Activated T-helper 1 cell treated with Interleukin-2 at 50 U/mL for 16 hours (primary cell): ENCODE results near the gene IGSF11.
"Not testable (repeated sequence)": the region's sequence is repeated elsewhere in the genome, so short reads cannot be mapped to it uniquely, and the experiment has no call there.

Experiments used
- DNase-seq: peaks from one replicate; pipeline ENCODE4 v3.0.0-alpha.2; 2020; ENCODE audit warnings: low read depth

Gene IGSF11

GRCh38 chr3:118990823-118991560 lies 43.7 kb downstream of the IGSF11 start:
- DNase-seq: no peak

- DNase-seq: no peak
Observed at GRCh38 chr3:118988198-118989130, 46.2 kb downstream of the IGSF11 start.

- no peak for DNase-seq
Observed at GRCh38 chr3:118987477-118987876, 47.2 kb downstream of the IGSF11 start.

GRCh38 chr3:118986734-118987133 lies 47.9 kb downstream of the IGSF11 start:
- DNase-seq: no peak

- DNase-seq: no peak
Observed at GRCh38 chr3:118984699-118985098, 49.9 kb downstream of the IGSF11 start.

- no peak for DNase-seq
Observed at GRCh38 chr3:118981494-118982134, 53.0 kb downstream of the IGSF11 start.

GRCh38 chr3:118980832-118981231 lies 53.8 kb downstream of the IGSF11 start:
- DNase-seq: no peak

- no peak for DNase-seq
Observed at GRCh38 chr3:118978393-118978758, 56.3 kb downstream of the IGSF11 start.

GRCh38 chr3:118977671-118978392 lies 56.8 kb downstream of the IGSF11 start:
- DNase-seq: no peak

GRCh38 chr3:118977118-118977517 lies 57.5 kb downstream of the IGSF11 start:
- DNase-seq: no peak

- not testable (repeated sequence) for DNase-seq
Observed at GRCh38 chr3:118975476-118975875, 59.2 kb downstream of the IGSF11 start.

- no peak for DNase-seq
Observed at GRCh38 chr3:118974356-118975097, 60.1 kb downstream of the IGSF11 start.

GRCh38 chr3:118973050-118973449 lies 61.6 kb downstream of the IGSF11 start:
- DNase-seq: no peak

GRCh38 chr3:118970819-118971218 lies 63.8 kb downstream of the IGSF11 start:
- DNase-seq: no peak

- no peak for DNase-seq
Observed at GRCh38 chr3:118968640-118969039, 66.0 kb downstream of the IGSF11 start.

- DNase-seq: no peak
Observed at GRCh38 chr3:118968111-118968510, 66.5 kb downstream of the IGSF11 start.

GRCh38 chr3:118966700-118967099 lies 67.9 kb downstream of the IGSF11 start:
- no peak for DNase-seq

- DNase-seq: no peak
Observed at GRCh38 chr3:118963711-118964110, 70.9 kb downstream of the IGSF11 start.

- no peak for DNase-seq
Observed at GRCh38 chr3:118960876-118961450, 73.7 kb downstream of the IGSF11 start.

- DNase-seq: no peak
Observed at GRCh38 chr3:118955914-118956556, 78.6 kb downstream of the IGSF11 start.
